ENCODE data around the gene INF2.

Gene INF2

DNA sequence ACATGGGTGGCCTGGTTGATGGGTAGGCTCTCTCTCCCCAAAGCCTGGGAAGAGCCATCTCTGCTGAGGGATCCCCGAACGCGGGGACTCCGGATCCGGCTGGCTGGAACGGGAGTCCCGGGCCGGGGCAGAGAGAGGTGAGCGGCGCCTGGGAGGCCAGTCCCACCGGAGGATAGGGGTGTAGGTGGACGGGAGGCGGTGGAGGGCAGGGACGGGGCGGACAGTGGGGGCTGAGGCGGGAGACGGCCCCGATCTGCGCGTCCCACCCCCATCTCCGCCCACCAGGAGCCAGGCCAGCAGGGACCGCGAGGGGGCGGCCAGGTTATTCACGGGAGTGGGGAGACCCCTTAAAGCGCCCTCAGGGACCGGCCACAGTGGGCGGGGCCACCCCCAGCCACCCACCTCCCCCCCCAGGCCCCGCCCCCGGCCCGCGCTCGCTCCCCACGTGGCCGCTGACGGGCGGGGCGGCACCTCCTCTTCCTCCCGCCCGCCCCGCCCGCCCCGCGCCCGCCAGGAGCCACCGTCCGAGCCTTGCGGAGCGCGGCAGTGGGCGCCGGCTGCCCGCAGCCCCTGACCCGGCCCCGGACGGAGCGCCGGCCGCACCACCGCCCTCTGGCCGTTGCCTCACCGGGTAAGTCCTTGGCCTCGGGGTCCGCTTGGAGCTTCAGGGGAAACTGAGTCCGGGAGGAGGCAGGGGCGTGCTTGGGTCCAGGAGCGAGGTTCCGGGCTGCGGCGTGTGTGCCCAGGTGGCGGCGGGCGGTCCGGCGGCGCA is at the start of gene INF2:
TSS of gene INF2 (plus strand) at position 510 of the 772 bp plus-strand sequence. CDS start 11,748 bp downstream, outside the sequence.
- TF ChIP-seq, protein P1, sequence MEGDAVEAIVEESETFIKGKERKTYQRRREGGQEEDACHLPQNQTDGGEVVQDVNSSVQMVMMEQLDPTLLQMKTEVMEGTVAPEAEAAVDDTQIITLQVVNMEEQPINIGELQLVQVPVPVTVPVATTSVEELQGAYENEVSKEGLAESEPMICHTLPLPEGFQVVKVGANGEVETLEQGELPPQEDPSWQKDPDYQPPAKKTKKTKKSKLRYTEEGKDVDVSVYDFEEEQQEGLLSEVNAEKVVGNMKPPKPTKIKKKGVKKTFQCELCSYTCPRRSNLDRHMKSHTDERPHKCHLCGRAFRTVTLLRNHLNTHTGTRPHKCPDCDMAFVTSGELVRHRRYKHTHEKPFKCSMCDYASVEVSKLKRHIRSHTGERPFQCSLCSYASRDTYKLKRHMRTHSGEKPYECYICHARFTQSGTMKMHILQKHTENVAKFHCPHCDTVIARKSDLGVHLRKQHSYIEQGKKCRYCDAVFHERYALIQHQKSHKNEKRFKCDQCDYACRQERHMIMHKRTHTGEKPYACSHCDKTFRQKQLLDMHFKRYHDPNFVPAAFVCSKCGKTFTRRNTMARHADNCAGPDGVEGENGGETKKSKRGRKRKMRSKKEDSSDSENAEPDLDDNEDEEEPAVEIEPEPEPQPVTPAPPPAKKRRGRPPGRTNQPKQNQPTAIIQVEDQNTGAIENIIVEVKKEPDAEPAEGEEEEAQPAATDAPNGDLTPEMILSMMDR (IDR thresholded peaks at IDR 0.05; ENCODE audit: low read depth, low read length) = no peak
- H3K4me3 ChIP-seq (ENCODE audit: low read depth, low read length) = peak within 1 kb of the TSS; percentile 60
- peak; percentile 47 for DNase-seq (ENCODE audit: low read depth, low spot score)
- in situ Hi-C loops (cut with HindIII; ENCODE audit: low sequenced_read_pairs) = no loop called here

DNA sequence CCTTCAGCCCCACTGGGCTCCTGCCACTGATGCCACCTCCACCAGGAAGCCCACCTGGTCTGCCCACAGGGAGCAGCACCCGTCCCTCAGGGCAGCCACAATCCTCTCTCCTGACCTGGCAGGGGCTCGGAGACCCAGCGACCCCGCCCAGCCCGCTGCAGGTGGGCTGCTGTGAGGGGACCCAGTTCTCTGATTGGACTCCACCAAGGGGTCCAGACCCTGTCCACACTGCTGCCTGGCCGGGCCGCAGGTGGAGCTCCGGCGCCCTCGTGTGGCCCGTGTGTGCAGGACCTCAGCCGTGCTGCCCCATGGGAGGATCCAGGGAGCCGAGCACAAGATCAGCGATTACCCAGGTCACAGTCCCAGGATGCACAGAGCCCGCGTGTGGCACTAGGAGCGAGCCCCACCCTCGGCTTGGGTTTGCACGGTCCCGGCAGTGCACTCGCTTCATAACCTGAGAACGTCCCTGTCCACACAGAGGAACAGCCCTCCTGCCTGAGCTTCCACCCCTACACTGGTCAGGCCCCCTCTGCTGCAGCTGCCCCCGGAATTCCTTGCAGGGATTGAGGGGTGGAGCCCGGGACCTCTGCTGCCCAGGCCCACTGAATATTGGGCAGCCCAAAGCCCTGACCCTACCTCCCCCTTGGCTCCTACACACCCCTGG is 49.4 kb upstream of the INF2 start:
- in situ Hi-C loops (cut with HindIII; ENCODE audit: low sequenced_read_pairs) = no loop called here
- peak; percentile 32 for DNase-seq (ENCODE audit: low read depth, low spot score)
- TF ChIP-seq, protein P1 (IDR thresholded peaks at IDR 0.05; ENCODE audit: low read depth, low read length) = peak; percentile 95
- no peak overlapping the region for H3K4me3 ChIP-seq (ENCODE audit: low read depth, low read length)

DNA sequence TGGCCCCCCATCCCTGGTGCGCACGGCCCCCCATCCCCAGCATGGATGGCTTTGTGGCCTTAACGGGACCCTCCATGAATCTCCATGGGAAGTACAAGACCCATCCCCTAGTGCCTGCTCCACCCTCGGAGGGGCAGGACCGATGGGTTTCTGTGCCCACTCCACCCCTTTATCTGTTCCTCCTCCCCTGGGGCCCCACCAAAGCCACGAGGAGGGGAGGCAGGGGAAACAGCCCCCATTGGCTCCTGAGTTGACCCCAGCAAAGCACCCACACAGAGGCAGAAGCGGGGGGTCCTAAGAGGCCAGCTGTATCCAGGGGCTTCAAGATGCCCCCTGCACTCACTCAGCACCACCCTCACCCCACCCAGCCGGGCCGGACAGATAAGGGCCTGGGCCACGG is 48.7 kb upstream of the INF2 start:
- no peak for DNase-seq (ENCODE audit: low read depth, low spot score)
- in situ Hi-C loops (cut with HindIII; ENCODE audit: low sequenced_read_pairs) = no loop called here
- TF ChIP-seq, protein P1 (IDR thresholded peaks at IDR 0.05; ENCODE audit: low read depth, low read length) = no peak
- no peak overlapping the region for H3K4me3 ChIP-seq (ENCODE audit: low read depth, low read length)

DNA sequence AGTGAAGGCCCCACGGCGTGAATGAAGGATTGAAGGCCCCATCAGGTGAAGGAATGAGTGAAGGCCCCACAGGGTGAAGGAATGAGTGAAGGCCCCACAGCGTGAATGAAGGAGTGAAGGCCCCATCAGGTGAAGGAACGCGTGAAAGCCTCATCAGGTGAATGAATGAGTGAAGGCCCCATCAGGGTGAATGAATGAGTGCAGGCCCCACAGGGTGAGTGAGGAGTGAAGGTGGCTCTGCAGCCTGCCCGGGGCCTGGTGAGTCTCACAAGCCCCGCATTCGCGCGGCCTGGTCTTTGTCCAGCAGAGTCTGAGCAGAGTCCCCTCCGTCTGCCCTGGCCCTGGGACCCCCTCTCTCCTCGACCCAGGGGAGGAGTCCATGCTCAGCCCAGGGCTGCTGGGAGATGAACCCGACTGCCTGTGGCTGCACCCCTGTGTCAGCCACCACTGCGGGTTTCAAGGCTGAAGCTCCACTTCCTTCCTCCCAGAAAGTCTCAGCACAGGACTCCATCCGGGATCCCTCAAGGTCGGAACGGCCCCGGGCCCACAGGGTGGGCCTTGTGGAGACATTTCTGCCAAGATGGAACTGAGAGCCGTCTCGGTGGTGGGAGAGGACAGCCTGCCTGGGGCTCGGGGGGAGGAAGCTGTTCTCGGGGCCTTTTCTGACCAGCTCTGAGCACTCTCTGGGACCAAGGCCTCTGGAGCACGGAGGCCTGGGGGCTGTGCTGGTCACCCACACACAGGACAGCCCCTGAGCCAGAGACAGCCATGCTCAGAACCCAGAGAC is 47.5 kb upstream of the INF2 start:
- DNase-seq (ENCODE audit: low read depth, low spot score) = no peak
- in situ Hi-C loops (cut with HindIII; ENCODE audit: low sequenced_read_pairs) = no loop called here
- TF ChIP-seq, protein P1 (IDR thresholded peaks at IDR 0.05; ENCODE audit: low read depth, low read length) = no peak
- H3K4me3 ChIP-seq (ENCODE audit: low read depth, low read length) = no peak overlapping the region

DNA sequence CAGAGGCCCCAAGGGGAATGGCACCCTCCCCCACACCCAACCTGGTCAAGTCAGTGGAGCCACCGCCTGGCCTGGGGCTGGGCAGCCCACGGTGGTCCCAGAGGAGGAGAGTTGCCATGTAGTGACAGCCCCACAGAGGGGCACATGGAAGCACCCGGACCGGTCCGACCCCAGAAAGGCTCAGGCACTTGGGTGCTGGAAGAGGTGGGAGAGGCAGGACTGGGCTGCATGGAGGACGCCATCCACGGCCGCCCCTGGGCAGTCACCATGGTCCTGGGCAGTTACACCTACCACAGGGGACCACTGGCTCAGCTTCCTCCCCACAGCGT is 46.9 kb upstream of the INF2 start:
- TF ChIP-seq, protein P1 (IDR thresholded peaks at IDR 0.05; ENCODE audit: low read depth, low read length) = no peak
- no peak overlapping the region for H3K4me3 ChIP-seq (ENCODE audit: low read depth, low read length)
- in situ Hi-C loops (cut with HindIII; ENCODE audit: low sequenced_read_pairs) = no loop called here
- no peak for DNase-seq (ENCODE audit: low read depth, low spot score)

DNA sequence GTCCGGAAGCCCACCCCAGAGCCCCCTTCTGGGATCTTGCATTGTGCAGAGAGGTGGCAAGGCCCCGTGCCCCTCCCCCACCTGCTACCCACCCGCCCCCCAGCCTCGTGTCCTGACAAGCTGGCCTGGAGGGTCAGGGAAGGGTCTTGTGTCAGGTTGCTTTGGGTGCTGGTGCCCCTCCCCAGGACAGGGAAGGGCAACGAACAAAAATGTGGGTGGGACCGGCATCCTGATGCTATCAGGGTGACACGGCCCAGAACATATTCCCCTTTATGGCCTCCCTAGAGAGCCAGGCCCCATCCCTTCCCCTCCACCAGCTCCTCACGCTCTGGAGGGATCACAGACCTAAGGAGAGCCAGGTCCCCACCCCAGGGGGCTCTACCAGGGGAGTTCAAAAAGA is 46.1 kb upstream of the INF2 start:
- DNase-seq (ENCODE audit: low read depth, low spot score) = no peak
- TF ChIP-seq, protein P1 (IDR thresholded peaks at IDR 0.05; ENCODE audit: low read depth, low read length) = no peak
- in situ Hi-C loops (cut with HindIII; ENCODE audit: low sequenced_read_pairs) = no loop called here
- H3K4me3 ChIP-seq (ENCODE audit: low read depth, low read length) = no peak overlapping the region
